Astrocyte of the spinal cord (primary cell): ENCODE data around the gene STKLD1.

Experiments used
- DNase-seq: peaks from one replicate; pipeline ENCODE4 v3.0.0; 2011; ENCODE audit warnings: low read depth, low spot score
- H3K4me3 ChIP-seq: 2 replicates; pipeline ENCODE4 v1.5.1; 2011; ENCODE audit warnings: low read depth, mild to moderate bottlenecking, low read length, moderate library complexity
- in situ Hi-C: cut with HindIII; loops from 2 replicates; pipeline ENCODE4 v1.10.0; 2017; ENCODE audit warnings: low sequenced_read_pairs
- TF ChIP-seq, protein P1 (sequence below): IDR thresholded peaks from 2 replicates; pipeline ENCODE4 v1.5.1; 2012; ENCODE audit warnings: low read depth, mild to moderate bottlenecking, low read length, inconsistent platforms

STKLD1 gene

GRCh38 chr9:133427658-133428348 is 51.6 kb downstream of the STKLD1 start:
- no peak overlapping the region for H3K4me3 ChIP-seq
- TF ChIP-seq, protein P1, sequence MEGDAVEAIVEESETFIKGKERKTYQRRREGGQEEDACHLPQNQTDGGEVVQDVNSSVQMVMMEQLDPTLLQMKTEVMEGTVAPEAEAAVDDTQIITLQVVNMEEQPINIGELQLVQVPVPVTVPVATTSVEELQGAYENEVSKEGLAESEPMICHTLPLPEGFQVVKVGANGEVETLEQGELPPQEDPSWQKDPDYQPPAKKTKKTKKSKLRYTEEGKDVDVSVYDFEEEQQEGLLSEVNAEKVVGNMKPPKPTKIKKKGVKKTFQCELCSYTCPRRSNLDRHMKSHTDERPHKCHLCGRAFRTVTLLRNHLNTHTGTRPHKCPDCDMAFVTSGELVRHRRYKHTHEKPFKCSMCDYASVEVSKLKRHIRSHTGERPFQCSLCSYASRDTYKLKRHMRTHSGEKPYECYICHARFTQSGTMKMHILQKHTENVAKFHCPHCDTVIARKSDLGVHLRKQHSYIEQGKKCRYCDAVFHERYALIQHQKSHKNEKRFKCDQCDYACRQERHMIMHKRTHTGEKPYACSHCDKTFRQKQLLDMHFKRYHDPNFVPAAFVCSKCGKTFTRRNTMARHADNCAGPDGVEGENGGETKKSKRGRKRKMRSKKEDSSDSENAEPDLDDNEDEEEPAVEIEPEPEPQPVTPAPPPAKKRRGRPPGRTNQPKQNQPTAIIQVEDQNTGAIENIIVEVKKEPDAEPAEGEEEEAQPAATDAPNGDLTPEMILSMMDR: no peak
- no peak for DNase-seq
- in situ Hi-C loops: no loop called here

DNA sequence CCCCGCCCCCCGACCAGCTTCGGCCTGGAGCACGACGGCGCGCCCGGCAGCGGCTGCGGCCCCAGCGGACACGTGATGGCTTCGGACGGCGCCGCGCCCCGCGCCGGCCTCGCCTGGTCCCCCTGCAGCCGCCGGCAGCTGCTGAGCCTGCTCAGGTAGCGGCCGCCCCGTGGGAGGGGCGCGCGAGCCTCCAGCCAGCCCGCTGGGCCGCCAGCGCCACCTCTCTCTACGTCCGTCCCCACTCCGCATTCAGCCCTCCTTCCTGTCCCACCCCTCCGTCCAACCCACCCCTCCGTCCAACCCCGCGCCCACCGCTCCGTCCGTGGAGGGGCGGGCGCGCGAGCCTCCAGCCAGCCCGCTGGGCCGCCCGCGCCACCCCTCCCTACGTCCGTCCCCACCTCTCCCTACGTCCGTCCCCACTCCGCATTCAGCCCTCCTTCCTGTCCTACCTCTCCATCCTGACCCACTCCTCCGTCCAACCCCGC is 52.5 kb downstream of the STKLD1 start:
- DNase-seq: no peak
- in situ Hi-C loops: no loop called here
- TF ChIP-seq, protein P1: no peak
- no peak overlapping the region for H3K4me3 ChIP-seq

- in situ Hi-C loops: no loop called here
- DNase-seq: no peak
- H3K4me3 ChIP-seq: no peak overlapping the region
- TF ChIP-seq, protein P1: no peak
These were observed 53.0 kb downstream of the STKLD1 start for GRCh38 chr9:133429214-133429613.

GRCh38 chr9:133429641-133430161 is 53.5 kb downstream of the STKLD1 start:
- H3K4me3 ChIP-seq: no peak overlapping the region
- DNase-seq: no peak
- in situ Hi-C loops: no loop called here
- TF ChIP-seq, protein P1: peak; percentile 59

GRCh38 chr9:133430244-133430643 is 54.1 kb downstream of the STKLD1 start:
- DNase-seq: no peak
- TF ChIP-seq, protein P1: no peak
- in situ Hi-C loops: no loop called here
- H3K4me3 ChIP-seq: no peak overlapping the region

- no peak overlapping the region for H3K4me3 ChIP-seq
- in situ Hi-C loops: no loop called here
- DNase-seq: no peak
- TF ChIP-seq, protein P1: no peak
These were observed 57.2 kb downstream of the STKLD1 start for GRCh38 chr9:133433351-133433843.
